Activated effector memory CD4-positive, alpha-beta T cell treated with Interleukin-2 at 50 U/mL for 16 hours (primary cell): ENCODE measurements around the gene INSYN2B.

Experiments
- DNase-seq: peaks from one replicate; pipeline ENCODE4 v3.0.0-alpha.2; 2020

The INSYN2B gene

DNA sequence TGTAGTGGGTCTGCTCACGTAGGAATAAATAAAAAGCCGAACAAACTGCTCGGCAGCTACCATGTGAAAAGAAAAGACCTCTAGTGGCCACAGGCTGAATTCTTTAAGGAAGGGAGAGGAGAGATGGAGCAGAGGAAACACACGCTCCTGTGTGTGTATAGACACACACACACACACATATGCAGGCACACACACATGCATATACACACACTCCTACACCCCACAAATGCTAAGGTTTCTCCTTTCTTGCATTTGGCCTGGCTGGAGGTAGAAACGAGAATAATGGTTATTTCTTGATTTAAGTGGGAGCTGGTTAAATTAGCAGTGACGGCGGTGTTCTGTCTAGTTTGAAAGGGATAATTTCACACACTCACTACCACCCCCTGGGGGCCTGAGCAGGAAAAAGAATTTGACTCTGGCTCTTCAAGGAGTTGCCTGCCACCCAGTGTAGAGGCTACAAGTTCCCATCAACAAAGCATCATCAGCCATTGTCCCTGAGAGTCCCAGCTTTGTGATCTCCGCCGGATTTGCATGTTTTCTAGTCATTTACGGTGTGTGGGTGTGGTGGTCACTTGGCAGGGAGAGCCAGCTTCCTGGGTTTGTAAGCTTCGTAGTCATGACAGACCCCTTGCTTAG lies at the start of gene INSYN2B:
Gene INSYN2B (minus strand): TSS at position 78 of the 636 bp plus-strand sequence. CDS start 96,597 bp downstream, outside the sequence.
- DNase-seq = no peak

DNA sequence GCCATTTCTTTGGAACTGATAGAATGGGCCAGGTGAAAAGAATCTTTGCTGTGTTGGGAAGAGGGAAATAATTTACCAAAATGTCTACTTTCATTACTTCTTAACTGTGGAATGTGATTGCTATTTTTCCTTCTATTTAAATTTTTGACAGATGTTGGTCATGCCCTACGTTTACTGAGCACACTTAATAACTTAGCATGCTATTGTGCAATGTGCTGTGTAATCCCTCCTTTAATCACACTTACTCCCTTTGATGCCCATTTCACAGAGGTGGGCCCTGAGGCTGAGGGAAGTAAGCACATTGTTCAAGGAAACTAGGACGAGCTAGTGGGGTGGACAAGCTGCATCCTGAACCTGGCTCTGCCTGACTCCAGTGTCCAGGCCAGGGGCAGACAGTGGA lies 47.8 kb upstream of the INSYN2B start:
- no peak for DNase-seq

DNA sequence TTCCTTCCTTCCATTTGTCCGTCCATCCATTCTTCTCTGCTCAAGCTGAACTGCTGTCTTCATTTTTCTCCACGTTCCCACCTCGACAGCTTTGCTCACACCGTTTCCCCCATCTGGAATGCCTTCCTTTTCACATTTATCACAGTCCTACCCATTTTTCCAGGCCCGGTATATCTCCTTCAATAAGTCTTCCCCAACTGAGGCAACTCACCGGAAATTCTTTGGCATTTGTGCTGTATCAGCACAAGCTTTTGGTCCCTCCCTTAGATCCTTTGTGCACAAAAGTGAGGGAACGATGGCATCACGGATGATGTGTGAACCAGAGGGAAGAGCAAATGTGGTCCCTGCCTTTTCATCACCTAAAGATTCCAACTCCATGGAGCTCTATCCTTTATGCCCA lies 45.6 kb upstream of the INSYN2B start:
- DNase-seq = no peak

DNA sequence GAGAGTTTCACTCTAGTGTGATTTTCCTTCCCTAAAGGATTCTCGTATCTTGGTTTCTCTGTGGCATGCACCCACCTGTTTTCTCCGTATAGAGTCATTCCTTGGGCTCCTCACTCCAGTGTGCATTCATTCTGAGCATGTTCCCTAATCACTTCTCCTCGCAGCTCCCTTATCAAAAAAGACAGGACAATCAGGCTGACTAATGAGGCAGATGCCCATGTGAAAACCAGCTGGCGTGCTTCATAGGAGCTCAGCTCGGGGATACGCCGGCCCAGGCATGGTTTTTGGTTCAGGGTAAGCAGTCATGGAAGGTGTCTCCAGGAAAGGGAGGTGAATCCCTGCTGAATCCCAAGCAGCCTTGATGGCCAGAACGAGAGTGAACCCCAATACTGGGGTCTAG lies 41.2 kb upstream of the INSYN2B start:
- DNase-seq = no peak

DNA sequence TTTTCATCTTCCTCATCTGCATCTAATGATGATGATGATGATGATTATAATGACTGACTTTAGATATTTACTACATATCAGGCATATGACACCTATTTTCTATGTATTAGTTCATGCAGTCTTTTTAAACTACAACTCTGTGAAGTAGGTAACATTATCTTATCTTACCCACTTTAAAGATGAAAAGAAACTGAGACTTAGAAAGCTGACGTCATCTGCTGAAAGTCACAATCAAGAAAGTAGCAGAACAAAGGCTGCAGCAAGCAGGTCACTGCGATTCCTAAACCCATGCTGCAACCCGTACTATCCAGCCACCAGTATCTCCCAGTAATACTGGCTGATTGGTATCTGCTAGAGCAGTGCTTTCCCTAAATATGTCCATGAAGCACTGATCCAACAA lies 40.1 kb upstream of the INSYN2B start:
- DNase-seq = no peak

DNA sequence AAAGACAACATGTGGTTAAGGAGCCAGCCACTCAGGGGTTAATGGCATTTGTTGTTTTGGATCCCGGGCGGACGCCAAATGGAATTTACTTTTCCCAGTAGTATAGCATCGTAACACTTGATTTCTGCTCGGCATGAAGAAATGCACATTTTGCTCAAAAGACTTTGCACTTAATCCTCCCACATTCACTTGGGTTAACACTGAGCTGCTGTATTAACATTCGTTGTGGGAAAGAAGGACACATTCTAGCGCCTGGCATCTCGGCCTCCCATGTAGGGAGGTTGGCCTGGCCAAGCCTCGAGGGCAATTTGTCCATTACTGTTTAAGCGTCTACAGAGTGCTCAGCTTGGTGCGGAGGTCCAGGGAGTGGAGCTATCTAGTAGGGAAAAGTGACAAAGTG lies 32.3 kb upstream of the INSYN2B start:
- DNase-seq = no peak

DNA sequence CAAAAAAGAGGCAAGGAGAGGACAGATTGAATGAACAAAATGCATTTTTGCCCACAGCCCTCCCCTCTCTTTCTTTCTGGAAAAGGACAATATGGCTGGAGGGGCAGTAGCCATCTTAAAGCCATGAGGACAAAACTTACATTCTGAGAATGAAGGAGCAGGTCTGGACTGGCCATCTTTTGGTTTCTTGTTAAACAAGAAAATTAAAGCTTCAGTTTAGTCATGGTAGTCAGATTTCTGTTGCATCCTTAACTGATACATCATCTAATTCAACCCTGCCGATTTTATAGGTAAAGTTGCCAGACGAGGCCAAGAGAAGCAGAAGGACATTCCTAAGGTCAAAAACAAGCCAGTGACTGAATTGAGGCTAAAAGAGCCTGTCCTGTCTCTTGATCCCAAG lies 31.5 kb upstream of the INSYN2B start:
- no peak for DNase-seq

DNA sequence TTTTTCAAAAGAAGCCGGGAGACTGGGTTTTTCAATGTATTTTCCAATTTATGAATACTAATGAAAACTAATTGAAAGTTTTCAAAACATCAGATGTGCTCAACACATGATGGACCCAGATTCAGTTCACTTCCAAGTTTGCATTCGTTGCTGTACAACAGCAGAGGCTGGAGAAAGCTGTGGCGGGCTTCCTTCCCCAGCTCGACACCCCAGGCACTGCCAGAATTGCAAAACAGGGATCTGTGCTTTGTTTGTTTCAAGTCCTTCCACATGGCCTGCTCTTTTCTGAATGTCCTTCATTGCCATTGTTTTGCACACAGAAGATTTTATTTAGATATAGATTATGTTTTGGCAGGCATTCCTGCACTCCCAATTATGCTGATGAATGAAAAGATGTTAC lies 30.3 kb upstream of the INSYN2B start:
- no peak for DNase-seq

DNA sequence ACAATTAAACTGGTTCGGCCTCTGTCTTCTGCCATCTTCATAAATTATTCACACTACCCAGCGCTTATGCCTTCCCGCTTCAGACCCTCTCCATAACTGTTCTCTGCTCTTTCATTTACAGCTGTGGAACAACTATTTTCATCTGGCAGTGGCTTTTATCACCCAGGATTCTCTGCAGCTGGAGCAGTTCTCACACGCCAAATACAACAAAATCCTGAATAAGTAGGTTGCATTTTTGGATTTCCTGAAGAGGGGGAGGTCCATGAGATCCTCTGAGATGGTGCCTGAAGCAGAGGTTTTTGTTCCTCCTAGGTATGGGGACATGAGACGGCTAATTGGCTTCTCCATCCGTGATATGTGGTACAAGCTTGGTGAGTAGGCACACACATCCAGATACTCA lies 28.1 kb upstream of the INSYN2B start:
- DNase-seq = no peak

DNA sequence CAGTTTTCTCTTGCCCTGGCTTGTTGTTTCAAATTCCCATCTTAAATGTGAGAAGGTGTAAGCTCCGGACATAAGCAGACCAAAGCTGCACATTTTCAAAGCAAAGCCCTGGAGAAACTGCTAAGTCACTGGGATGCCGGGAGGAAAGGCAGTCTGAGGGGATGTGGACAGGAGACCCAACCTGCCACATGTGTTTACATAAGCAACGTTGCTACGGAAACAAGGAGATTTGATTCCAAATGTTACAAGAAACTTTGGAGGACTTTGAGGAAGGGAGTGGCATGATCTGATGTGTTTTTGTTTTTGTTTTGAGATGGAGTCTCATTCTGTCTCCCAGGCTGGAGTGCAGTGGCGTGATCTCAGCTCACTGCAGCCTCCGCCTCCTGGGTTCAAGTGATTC lies 25.7 kb upstream of the INSYN2B start:
- no peak for DNase-seq

DNA sequence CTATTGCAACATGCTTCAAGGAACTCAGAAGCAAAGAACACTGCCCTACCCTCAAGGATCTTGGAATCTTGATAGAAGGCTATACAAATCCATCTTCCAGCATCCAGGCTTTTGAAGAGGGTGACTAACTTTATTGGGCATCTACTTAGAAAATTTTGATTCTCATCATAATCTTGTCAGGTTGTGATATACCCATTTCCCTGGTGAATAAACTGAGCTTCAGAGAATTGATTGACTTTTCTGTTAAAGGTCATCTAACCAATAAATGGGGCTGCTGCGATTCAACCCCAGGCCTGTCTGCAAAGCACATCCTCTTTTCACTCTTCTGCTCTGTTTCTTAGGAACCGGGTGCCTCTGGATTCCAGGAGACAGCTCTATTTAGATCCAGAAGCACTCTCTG lies 19.9 kb upstream of the INSYN2B start:
- no peak for DNase-seq

DNA sequence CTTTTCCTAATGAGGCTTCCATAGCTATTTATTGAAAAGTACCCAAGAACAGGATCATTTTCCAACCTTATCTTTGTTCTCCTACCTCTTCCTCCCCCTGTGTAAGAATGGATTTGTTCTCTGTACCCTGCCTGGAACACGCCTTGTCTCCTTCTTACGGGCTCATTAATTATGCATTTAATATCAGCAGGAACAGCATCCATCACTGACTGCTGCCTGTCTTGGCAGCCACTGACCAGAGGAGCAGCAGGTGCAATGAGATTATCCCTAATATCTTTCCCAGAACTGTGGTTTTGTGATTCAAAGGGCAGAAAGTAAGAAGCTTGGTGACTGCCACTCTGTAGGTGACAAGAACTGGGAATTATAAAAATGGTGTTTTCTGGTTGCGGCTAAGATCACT lies 19.3 kb upstream of the INSYN2B start:
- no peak for DNase-seq

DNA sequence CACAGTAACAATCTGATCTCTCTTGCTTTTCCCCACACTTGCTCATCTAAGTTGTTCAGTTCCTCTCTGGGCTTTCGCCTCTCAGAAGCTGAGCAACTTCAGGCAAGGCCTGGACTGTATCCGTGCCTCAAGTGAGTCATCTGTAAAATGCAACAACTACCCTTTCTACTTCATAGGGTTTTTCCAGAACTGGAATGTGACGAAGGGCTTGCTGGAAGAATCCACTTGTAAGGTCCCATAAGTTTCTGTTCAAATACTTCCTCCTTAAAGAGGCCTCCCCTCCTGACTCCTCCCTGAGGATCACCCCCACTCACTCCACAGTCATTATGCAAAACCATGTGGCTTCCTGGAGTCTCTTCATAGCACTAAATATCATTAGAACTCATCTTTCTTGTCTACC lies 17.5 kb upstream of the INSYN2B start:
- DNase-seq = no peak

DNA sequence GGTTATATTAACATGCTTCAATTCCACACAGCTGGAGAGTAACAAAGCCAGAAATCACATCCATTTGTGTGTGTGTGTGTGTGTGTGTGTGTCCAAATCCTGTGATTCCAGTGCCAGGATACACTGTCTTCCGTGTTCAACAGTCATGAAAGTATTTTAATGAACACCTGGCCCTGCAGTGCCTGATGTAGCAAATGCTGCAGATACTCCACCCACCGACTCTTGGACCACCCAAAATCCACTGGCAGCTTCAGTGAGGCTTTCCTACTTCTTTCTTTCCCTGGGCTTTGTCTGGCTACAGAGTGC lies 13.1 kb upstream of the INSYN2B start:
- no peak for DNase-seq

DNA sequence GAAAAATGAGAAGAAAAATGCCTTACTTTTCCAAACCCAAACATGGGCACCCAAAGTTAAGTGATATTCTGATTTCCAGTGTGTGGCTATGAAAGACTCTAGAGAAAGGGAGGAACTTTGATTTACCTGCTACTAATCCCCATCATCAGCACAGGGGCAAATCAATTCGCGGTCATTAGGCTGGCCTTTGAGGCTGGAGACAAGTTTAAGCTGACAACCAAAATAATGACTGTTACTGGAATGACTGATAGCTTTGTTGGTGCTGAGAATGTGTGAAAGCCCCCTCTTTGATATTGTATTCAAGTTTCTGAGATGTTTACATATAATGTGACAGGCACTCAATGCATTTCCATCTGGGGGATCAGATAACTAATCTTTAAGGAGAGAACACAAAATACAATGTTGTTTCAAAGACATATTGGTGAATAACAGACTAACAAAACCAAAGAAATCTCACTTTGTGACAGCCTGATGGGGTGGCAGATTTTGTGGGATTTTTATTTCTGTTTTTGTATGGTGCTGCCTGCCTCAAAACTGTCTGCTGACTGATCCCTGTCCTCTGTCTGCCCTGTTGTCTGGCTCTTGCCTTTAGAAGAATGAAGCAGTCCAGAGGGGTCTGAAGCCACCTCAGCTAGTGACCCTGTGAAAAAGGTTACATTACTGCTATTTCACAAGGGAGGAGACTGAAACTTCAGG lies 12.6 kb upstream of the INSYN2B start:
- no peak for DNase-seq

DNA sequence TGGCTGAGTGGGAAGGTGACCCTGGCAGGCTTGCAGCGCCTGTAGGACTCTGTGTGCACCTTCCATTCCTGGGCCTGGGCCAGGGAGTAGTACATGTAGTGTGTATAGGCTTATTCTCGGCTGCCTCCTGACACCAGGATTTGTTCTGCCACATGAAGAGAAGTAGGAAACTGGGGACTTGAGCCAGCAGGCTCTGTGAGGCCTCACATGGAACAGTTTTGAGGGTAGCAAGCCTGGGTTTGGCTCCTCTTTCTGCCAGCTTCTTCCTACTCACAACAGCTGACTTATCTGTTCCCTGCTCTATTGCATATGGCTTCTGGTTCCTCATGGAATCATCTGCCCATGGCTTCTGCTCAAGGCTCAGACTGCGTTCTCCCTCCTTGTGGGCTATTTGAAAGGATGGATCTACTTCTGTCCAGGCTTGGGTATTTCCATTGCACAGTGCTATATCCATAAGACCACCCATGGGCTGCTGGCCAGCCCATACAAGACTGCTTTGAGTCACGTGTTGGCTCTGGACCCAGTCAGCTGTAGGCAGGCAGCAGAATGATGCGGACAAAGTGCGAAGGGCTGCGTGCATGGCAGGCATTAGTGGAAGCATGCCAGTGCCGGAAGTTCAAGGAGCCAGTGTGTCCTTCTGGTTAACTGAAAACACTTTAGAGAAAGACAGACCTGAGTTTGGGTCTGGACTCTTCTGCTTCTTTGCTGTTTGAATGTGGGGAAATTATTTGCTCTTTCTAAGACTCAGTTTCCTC lies 11.0 kb upstream of the INSYN2B start:
- no peak for DNase-seq

DNA sequence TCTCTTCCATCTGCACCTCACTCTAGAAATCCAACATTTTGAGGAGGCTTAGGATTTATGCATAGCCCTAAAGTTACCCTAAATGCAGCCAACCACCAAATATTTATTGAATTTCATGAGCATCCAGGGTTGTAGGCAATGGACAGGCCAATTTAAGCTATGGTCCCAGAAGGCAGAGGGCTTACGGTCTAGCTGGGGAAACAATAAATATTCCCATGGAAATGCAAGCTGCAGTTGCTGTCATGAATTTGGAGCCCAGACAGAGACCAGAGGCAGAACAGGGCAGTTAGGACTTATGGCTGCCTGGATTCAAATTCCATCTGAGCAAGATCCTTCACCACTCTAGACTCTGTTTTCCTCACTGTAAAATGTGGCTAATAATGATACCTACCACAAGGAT lies 9.1 kb upstream of the INSYN2B start:
- no peak for DNase-seq

DNA sequence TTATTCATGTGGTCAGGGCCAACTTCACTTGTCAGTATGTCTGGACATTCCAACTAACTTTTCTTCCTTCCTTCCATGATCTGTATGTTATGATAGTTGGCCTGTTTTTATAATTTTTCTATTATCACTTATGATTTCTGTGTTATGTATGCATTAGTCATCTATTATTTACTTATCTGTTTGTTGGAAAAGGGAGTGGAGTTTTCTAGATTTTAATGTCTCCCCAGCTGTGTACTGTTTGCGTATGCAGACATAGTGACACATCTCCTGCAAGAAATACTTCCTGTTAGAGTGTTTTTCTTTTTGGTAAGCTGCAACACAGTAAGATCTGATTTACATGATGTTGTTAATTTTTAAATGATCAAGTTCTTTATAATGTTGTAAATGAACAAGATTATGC lies 8.7 kb upstream of the INSYN2B start:
- no peak for DNase-seq

DNA sequence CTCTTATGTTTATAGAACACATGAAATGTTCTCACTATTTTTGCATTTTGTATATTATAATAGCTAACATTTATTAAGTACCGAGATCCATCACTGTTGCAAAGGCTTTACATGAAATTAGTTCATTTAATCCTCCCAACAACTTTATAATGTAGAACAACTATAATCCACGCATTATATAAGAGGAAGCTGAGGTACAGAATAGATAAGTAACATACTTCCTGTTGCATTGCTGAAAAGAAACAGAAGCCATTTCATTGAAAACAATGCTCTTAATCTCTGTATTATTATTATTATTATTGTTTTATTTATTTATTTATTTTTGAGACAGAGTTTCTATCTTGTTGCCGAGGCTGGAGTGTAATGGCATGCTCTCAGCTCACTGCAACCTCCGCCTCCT lies 7.9 kb upstream of the INSYN2B start:
- no peak for DNase-seq

DNA sequence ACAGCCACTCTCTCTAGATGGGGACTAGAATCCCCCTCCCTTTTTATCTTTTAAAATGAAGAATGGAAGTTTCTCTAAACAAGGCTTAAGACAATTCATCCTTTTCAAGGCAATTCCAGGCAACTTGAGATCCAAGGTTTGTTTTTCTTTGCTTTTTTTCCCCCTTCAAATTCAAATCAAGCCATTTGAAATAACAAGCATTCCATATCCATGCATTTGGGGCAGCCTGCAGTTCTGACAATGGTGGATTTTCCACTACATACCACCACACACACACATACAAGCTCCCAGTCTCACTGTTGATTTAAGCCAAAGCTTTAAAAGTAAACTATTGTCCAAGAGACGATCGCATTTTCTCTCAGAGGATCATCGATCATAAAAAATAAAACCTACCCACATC lies 424 bp downstream of the INSYN2B start:
- no peak for DNase-seq

DNA sequence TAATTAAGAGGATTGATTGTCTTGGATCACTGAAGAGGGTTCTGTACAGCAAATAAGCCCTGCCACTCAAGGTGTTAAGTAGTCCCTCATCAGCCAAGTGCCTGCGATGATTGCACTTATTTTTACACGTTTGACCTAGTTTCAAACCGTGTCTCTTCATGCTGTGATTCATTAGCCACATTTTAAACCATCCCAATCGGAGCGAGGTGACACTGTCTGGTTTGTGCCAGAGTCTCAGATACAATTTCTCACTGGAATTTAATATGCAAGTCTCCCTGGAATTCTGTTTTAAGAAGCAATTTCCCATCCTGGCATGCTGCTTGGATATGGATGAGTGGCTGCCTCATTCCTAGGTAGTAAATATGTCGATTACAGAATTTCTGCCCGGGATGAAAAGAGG lies 1.6 kb downstream of the INSYN2B start:
- DNase-seq = no peak

DNA sequence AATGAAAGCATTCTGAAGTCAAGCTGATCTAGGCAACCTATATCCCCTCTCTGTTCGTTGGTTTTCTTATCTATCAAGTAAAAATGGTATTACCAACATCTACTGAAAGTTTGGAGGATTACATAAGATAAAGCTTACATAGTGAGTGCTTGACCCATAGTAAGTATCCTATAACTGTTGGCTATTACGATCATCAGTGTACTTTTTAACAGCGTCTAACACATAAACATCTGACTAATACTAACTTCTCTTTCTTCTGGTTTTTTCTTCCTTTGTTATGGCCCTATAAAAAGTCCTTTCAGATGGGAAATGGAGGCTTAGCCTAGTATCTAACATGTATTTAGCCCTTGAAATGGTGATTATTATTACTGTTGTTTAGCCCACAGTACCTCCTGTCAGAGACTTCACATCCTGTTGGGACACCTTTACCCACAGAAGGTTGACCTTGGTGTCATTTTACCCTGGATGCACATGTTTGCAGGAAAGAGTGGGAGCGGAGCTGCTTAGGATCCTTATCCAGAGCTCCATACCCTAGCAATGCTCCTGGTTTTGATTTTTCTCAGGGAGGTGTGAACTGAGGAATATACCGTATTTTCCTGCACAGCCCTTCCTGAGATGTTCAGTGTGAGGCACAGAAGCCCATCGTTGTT lies 6.0 kb downstream of the INSYN2B start:
- DNase-seq = no peak

DNA sequence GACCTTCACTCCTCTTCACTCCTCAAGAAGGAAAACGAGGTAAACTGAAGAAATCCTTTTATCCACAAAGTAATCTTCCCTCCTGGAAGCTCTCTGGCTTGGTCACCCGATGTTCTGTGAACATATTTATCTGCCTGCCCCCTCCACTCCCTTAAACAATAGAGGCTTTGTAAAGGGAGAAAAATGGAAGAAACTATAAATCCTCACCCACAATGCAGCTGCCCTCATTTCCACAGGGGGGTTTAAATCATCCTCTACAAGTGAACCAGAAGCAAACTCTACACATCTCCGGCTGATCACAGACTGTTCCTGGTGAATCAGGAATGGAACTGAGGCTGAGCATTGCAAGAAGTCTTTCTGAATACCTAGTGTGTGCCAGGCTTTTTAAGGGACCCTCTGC lies 7.2 kb downstream of the INSYN2B start:
- DNase-seq = no peak

DNA sequence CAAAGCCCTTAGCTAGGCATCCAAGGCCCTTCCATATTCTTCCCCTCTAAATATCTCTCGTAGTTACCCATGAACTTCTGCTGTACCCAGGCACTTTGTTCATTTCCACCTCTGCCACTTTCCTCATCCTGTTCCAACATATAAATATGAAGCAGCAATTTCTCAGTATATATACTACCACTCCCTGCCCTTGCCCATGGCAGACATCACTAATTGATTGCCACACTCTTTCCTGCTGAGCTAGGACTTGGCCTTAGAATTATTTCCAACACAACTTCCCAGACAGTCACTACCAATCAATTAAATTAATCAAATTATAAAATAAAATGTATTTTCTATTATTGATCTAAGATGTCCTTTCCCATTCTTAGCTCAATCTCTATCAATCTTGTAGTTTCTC lies 8.5 kb downstream of the INSYN2B start:
- no peak for DNase-seq
